MG63 (cell line): ENCODE results near the gene DISP3. TPM values are rescaled to one million over a fixed set of nuclear protein-coding genes. Genes with fewer than 3 reads are reported as not detected.

Experiments
- total RNA-seq: library from RNA; depleted of rRNA; stranded (reverse); fragments of >200 nt; shearing (Covaris generic); gene quantifications from 2 replicates; pipeline ENCODE4 v1.2.3, GENCODE V29; 2014; ENCODE audit warnings: low replicate concordance; rRNA removed

DISP3 gene
- total RNA-seq, 1 experiment from 2014 or later = 0.16 TPM

Other genes starting within 250 kb of the DISP3 start
- 12.2 and 14.3 TPM in 2 replicates for gene MTOR, start 216.6 kb upstream of the DISP3 start, total RNA-seq
- 6.3 and 9.0 TPM in 2 replicates for gene UBIAD1, start 206.0 kb upstream of the DISP3 start, total RNA-seq
- not detected in 2 replicates for gene FBXO2, start 175.3 kb downstream of the DISP3 start, total RNA-seq
- 11.3 and 23.1 TPM in 2 replicates for gene FBXO44, start 175.7 kb downstream of the DISP3 start, total RNA-seq
- 9.7 and 17.3 TPM in 2 replicates for gene FBXO6, start 185.0 kb downstream of the DISP3 start, total RNA-seq
- gene MAD2L2, start 202.0 kb downstream of the DISP3 start, total RNA-seq = 60.2 and 71.1 TPM in 2 replicates
- 0.36 TPM in 1 of 2 replicates, not detected in the other for gene DRAXIN, start 212.6 kb downstream of the DISP3 start, total RNA-seq